Left renal pelvis (tissue), 4 donors: ENCODE results near the gene H1-8. TPM values are rescaled to one million over a fixed set of nuclear protein-coding genes. Genes with fewer than 3 reads are reported as not detected.

Experiments used
- DNase-seq, 4 donors: peaks; one replicate each; pipeline ENCODE4 v3.0.0-alpha.2; 2013; ENCODE audit warnings: low read depth in 4 of 4, low spot score in 3 of 4
- polyA plus RNA-seq, 4 donors: library from polyadenylated mRNA; unstranded; fragments of 120-200 nt; gene quantifications; one replicate each; pipeline ENCODE4 v1.2.1, GENCODE V29; 2013; ENCODE audit not compliant: insufficient read length in 4 of 4

H1-8 gene
- polyA plus RNA-seq, 4 donors = not detected

GRCh38 chr3:129555153-129555550, 12.2 kb downstream of the H1-8 start:
- DNase-seq = no peak

DNA sequence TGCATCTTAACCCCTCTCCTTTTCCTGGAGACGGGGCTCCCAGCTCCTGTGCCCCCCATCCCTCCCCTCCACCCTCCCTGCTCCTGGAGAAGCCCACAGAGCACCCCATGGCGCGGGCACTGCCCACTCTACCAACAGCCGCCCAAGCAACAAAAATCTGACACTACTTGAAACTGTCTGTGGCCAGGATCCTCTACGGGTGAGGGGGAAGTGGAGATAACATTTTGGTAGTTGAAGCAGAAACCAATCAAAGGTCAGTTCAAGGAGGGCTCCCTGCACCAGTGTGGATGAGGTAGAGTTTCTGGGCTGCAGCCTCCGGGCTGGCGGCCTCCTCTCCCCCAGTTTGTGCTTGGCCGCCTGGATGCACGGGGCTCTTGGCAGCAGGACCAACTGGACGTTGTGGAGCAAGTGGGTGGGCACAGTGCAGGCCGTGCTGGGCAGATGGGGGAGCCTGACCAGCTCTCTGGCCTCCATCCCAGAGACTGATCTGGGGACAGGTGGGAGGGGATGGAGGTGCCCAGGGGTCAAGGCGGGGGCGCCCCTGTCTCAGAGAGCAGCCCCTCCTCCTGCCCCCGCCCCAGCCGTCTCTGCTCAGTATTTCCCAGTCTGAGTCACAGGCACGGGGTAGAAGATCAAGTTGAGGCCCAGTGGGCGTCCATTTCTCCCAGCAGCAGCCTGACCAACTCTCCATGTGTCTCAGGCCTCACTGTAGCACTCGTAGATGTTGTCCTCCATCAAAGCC, 12.8 kb downstream of the H1-8 start:
- DNase-seq = no peak

DNA sequence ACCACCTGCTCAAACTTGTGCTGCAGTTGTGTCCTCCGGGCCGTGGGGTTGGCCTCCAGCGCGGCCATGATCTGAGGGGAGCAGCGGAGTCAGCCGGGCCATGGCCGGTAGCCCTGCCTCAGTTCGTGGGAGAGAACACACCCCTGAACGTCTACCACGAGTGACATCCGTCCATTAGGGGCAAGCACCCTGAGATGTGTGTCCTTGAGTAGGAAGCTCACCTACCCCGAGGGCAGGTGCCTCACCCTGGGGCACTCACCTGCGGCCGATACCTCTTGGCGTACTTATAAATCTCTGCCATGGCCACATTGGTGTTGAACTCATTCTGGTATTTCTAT, 13.4 kb downstream of the H1-8 start:
- no peak for DNase-seq

DNA sequence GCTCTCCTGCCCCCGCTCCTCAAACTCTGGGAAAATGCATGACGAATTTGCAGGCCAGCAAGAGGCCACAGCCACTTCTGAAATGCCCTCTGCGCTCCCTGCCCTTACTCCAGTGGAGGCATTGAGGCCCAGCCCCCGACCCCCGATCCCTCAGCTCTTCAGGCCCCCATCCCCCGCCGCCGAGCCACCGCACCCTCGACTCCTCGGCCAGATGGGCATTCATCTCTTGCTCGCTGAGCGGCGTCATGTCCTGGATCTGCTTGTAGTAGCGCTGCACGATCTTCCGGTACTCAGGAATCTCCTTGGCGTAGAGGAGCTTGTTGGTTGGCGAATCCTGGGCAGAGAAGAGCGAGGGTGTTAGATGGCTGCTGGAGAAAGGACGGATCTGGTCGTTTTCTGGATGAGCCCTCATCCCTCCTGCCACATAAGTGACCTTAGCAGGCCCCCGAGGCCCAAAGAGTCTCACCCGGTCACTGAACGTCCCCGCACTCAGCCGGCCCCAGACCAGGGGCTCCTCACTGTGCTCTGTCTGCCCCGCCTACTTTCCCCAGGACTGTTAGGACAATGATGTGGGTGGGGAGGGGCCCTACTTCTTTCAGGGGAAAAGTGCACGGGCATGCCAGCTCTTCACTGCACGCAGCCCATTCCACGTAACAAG, 14.0 kb downstream of the H1-8 start:
- no peak for DNase-seq

DNA sequence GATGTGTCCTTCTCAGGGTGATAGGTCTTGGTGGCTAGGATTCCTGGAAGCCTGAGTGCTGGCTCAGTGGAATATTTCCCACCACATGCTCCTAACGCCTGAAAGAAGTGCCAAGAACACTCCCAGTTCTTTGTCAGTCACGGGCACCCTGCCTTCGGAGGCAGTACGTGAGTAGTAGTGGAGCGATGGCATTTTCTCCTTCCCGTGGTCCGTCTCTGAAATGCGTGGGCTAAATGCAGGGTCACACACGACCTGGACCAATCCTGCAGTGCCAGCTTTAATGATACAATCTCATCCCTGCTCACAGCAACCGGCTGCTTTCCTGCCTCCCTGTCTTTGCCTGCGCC, 14.5 kb downstream of the H1-8 start:
- DNase-seq = no peak

GRCh38 chr3:129558081-129558771, 15.3 kb downstream of the H1-8 start:
- no peak for DNase-seq

- DNase-seq = no peak
Measured at GRCh38 chr3:129558772-129559564, 16.0 kb downstream of the H1-8 start.

DNA sequence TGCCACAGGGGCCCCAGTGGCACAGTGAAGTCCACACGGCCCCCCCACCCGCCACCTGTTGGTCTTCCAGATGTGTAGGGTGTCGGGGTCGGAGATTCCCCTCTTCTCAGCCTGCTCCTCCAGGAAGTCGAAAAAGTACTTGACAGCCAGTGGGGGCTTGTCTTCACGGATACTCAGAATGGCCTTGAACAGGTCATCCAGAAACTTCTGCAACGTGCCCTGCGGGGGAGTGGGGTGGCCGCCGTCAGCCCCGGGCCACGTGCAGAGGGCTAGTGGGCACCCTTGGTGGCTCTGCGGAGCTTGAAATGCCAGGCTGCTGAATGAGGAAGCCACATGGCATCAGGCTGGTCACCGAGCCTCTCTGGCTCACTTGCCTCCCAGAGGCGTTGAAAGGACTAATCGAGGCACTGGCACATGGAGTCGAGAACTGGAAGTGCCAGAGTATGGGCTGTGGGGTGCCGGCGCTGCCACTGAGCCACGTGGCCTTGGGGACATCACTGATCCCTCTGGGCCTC, 16.6 kb downstream of the H1-8 start:
- no peak for DNase-seq

GRCh38 chr3:129560269-129560787, 17.4 kb downstream of the H1-8 start:
- DNase-seq = no peak

DNA sequence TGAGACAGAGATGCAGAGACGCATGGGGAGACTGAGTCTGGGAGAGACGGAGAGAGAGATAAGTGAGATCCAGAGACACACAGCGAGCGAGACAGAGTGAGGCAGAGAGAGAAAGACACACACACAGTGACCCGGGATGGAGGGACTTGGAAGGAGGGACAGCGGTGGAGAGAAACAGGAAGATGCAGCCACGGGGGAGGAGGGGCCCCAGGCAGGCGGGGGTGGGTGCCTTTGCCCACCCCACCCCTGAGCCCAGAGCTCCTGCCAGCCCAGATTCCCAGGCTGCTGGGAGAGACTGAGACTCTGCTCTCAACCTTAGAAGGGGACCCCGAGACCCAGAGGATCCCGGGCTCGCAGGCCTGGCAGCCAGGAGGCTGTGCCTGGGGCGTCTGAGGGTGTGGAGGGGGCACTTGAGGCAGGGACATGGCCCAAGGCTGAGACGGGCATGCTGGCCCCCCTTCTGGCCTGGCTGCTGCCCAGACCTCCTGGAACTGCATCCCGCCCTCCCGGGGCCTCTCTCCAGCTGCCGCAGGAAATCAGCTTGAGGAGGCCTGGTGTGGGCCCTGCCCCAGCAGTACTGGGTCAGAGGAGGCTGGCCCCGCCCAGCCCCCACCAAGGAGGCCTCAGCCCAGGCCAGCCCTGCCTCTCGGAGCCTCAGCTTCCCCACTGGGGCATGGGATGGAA, 18.1 kb downstream of the H1-8 start:
- peak; percentile 30 to 38 (median 37) for DNase-seq

DNA sequence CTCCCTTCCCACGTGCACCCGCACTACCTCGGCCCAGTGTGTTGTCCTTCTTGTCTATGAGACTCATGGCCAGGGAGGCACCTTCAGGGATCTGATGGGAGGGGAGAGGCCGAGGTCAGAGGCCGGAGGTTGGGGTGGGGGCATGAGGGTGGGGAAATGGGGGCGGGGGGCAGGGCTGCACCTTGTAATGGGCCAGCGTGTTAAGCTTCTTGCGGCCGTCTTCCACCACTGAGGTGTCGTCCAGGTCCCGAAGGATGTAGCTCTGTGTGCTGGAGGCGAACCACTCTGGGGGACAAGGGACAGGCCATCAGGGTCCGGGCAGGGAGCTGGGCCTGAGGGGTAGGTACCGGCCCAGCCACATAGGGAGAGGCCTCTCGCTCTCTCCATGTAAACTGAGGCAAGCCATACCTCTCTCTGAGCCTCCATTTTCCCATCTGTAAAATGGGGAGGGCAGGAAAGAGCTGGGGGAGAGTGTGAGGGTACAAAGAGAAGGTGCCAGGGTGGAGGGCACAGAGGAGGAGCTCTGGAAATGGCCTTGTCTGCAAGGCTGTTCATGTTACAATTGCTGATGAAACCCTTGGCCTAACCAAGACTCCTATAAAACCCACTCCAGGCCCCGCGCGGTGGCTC, 18.8 kb downstream of the H1-8 start:
- DNase-seq = no peak

GRCh38 chr3:129562803-129563202, 19.8 kb downstream of the H1-8 start:
- no peak for DNase-seq

GRCh38 chr3:129563332-129563731, 20.4 kb downstream of the H1-8 start:
- DNase-seq = no peak

DNA sequence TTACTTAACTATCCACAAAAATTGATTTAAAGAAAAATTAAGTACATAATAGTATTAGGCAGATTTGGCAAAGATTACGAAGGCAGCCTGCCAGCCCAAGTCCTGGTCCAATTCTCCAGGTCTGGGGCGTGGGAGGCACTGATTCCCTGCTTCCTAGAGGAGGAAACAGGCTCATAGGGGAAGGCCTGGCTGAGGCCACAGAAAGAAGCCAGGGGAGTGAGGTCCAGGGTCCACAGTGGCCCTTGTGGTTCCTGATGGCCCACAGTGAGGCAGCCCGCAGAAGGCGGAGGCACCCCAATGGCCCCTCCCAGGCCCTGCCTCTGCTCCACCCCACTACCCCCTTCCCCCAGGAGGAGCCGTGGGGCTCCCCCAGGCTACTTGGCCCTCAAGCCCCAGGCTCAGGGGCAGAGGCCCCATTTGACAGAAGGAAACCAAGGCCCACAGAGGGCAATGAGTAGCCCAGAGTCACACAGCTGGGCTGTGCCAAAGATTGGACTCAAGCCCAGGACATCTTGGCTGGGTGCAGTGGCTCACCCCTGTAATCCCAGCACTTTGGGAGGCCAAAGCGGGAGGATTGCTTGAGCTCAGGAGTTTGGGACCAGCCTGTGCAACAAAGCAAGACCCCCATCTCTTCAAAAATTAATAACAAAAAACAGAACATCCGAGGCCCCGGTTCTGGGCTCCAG, 21.0 kb downstream of the H1-8 start:
- DNase-seq = no peak

GRCh38 chr3:129564981-129565644, 22.1 kb downstream of the H1-8 start:
- DNase-seq = no peak

GRCh38 chr3:129565902-129566301, 22.9 kb downstream of the H1-8 start:
- DNase-seq = no peak

- no peak for DNase-seq
Measured at GRCh38 chr3:129567176-129567705, 24.3 kb downstream of the H1-8 start.

- DNase-seq = no peak
Measured at GRCh38 chr3:129567939-129568338, 25.0 kb downstream of the H1-8 start.
